ENCODE data around the gene GREB1L.

Gene GREB1L

GRCh38 chr18:21331065-21331464 lies 89.0 kb downstream of the GREB1L start:
- Histone ChIP-seq H3K9ac (ENCODE audit: low read length) (no peak overlapping the region), H3K4me1 (ENCODE audit: control insufficient read depth, insufficient read depth, low read length) (peaks cover 25% of the 10 kb centered on the region), H3K36me3 (ENCODE audit: control insufficient read depth, insufficient read depth, low read length, severe bottlenecking) (no peaks in the 10 kb centered on the region), H3K27me3 (replicated peaks; ENCODE audit: control insufficient read depth, insufficient read depth, low read length) (no peaks in the 10 kb centered on the region), H3K9me3 (ENCODE audit: control insufficient read depth, low read length) (no peaks in the 10 kb centered on the region), H3K4me3 (ENCODE audit: low read length) (peak overlapping the region; percentile 38)
- DNase-seq (ENCODE audit: low read depth), result no peak

- H3K4me3 ChIP-seq (ENCODE audit: low read length), result no peak overlapping the region
- no peak overlapping the region for H3K9ac ChIP-seq (ENCODE audit: low read length)
- peaks cover 10% of the 10 kb centered on the region for H3K4me1 ChIP-seq (ENCODE audit: control insufficient read depth, insufficient read depth, low read length)
- DNase-seq (ENCODE audit: low read depth), result peak; percentile 38
- H3K36me3 ChIP-seq (ENCODE audit: control insufficient read depth, insufficient read depth, low read length, severe bottlenecking), result no peaks in the 10 kb centered on the region
- no peaks in the 10 kb centered on the region for H3K27me3 ChIP-seq (replicated peaks; ENCODE audit: control insufficient read depth, insufficient read depth, low read length)
- no peaks in the 10 kb centered on the region for H3K9me3 ChIP-seq (ENCODE audit: control insufficient read depth, low read length)
Measured at GRCh38 chr18:21335927-21336488, 94.0 kb downstream of the GREB1L start.

- Histone ChIP-seq H3K4me3 (ENCODE audit: low read length) (no peak overlapping the region), H3K36me3 (ENCODE audit: control insufficient read depth, insufficient read depth, low read length, severe bottlenecking) (no peaks in the 10 kb centered on the region), H3K9ac (ENCODE audit: low read length) (no peak overlapping the region), H3K9me3 (ENCODE audit: control insufficient read depth, low read length) (no peaks in the 10 kb centered on the region), H3K4me1 (ENCODE audit: control insufficient read depth, insufficient read depth, low read length) (peaks cover 4% of the 10 kb centered on the region), H3K27me3 (replicated peaks; ENCODE audit: control insufficient read depth, insufficient read depth, low read length) (no peaks in the 10 kb centered on the region)
- DNase-seq (ENCODE audit: low read depth), result peak; percentile 43
Measured at GRCh38 chr18:21336846-21337245, 94.8 kb downstream of the GREB1L start.

GRCh38 chr18:21341141-21341540 lies 99.1 kb downstream of the GREB1L start:
- peak; percentile 33 for DNase-seq (ENCODE audit: low read depth)
- Histone ChIP-seq H3K4me1 (ENCODE audit: control insufficient read depth, insufficient read depth, low read length) (peaks cover 4% of the 10 kb centered on the region), H3K36me3 (ENCODE audit: control insufficient read depth, insufficient read depth, low read length, severe bottlenecking) (no peaks in the 10 kb centered on the region), H3K9me3 (ENCODE audit: control insufficient read depth, low read length) (no peaks in the 10 kb centered on the region), H3K9ac (ENCODE audit: low read length) (no peak overlapping the region), H3K4me3 (ENCODE audit: low read length) (no peak overlapping the region), H3K27me3 (replicated peaks; ENCODE audit: control insufficient read depth, insufficient read depth, low read length) (no peaks in the 10 kb centered on the region)

- H3K27me3 ChIP-seq (replicated peaks; ENCODE audit: control insufficient read depth, insufficient read depth, low read length), result no peaks in the 10 kb centered on the region
- H3K36me3 ChIP-seq (ENCODE audit: control insufficient read depth, insufficient read depth, low read length, severe bottlenecking), result no peaks in the 10 kb centered on the region
- DNase-seq (ENCODE audit: low read depth), result no peak
- no peaks in the 10 kb centered on the region for H3K4me1 ChIP-seq (ENCODE audit: control insufficient read depth, insufficient read depth, low read length)
- no peak overlapping the region for H3K9ac ChIP-seq (ENCODE audit: low read length)
- H3K9me3 ChIP-seq (ENCODE audit: control insufficient read depth, low read length), result no peaks in the 10 kb centered on the region
- H3K4me3 ChIP-seq (ENCODE audit: low read length), result no peak overlapping the region
Measured at GRCh38 chr18:21342372-21342771, 100.3 kb downstream of the GREB1L start.

- Histone ChIP-seq H3K4me3 (ENCODE audit: low read length) (no peak overlapping the region), H3K36me3 (ENCODE audit: control insufficient read depth, insufficient read depth, low read length, severe bottlenecking) (no peaks in the 10 kb centered on the region), H3K27me3 (replicated peaks; ENCODE audit: control insufficient read depth, insufficient read depth, low read length) (no peaks in the 10 kb centered on the region), H3K9me3 (ENCODE audit: control insufficient read depth, low read length) (no peaks in the 10 kb centered on the region), H3K9ac (ENCODE audit: low read length) (no peak overlapping the region), H3K4me1 (ENCODE audit: control insufficient read depth, insufficient read depth, low read length) (no peaks in the 10 kb centered on the region)
- no peak for DNase-seq (ENCODE audit: low read depth)
Measured at GRCh38 chr18:21344860-21345259, 102.8 kb downstream of the GREB1L start.

GRCh38 chr18:21345840-21346239 lies 103.8 kb downstream of the GREB1L start:
- DNase-seq (ENCODE audit: low read depth), result no peak
- Histone ChIP-seq H3K27me3 (replicated peaks; ENCODE audit: control insufficient read depth, insufficient read depth, low read length) (no peaks in the 10 kb centered on the region), H3K9ac (ENCODE audit: low read length) (no peak overlapping the region), H3K9me3 (ENCODE audit: control insufficient read depth, low read length) (no peaks in the 10 kb centered on the region), H3K4me1 (ENCODE audit: control insufficient read depth, insufficient read depth, low read length) (no peaks in the 10 kb centered on the region), H3K36me3 (ENCODE audit: control insufficient read depth, insufficient read depth, low read length, severe bottlenecking) (no peaks in the 10 kb centered on the region), H3K4me3 (ENCODE audit: low read length) (no peak overlapping the region)

GRCh38 chr18:21359746-21360145 lies 117.7 kb downstream of the GREB1L start:
- peak; percentile 67 for DNase-seq (ENCODE audit: low read depth)
- Histone ChIP-seq H3K9ac (ENCODE audit: low read length) (no peak overlapping the region), H3K9me3 (ENCODE audit: control insufficient read depth, low read length) (no peaks in the 10 kb centered on the region), H3K36me3 (ENCODE audit: control insufficient read depth, insufficient read depth, low read length, severe bottlenecking) (no peaks in the 10 kb centered on the region), H3K4me1 (ENCODE audit: control insufficient read depth, insufficient read depth, low read length) (peaks cover 40% of the 10 kb centered on the region), H3K27me3 (replicated peaks; ENCODE audit: control insufficient read depth, insufficient read depth, low read length) (no peaks in the 10 kb centered on the region), H3K4me3 (ENCODE audit: low read length) (no peak overlapping the region)

- Histone ChIP-seq H3K36me3 (ENCODE audit: control insufficient read depth, insufficient read depth, low read length, severe bottlenecking) (no peaks in the 10 kb centered on the region), H3K9me3 (ENCODE audit: control insufficient read depth, low read length) (no peaks in the 10 kb centered on the region), H3K9ac (ENCODE audit: low read length) (peak overlapping the region; percentile 65), H3K27me3 (replicated peaks; ENCODE audit: control insufficient read depth, insufficient read depth, low read length) (no peaks in the 10 kb centered on the region), H3K4me1 (ENCODE audit: control insufficient read depth, insufficient read depth, low read length) (peaks cover 40% of the 10 kb centered on the region), H3K4me3 (ENCODE audit: low read length) (peak overlapping the region; percentile 42)
- peak; percentile 47 for DNase-seq (ENCODE audit: low read depth)
Measured at GRCh38 chr18:21361307-21361880, 119.4 kb downstream of the GREB1L start.

GRCh38 chr18:21362831-21363230 lies 120.8 kb downstream of the GREB1L start:
- peak overlapping the region; percentile 62 for H3K4me3 ChIP-seq (ENCODE audit: low read length)
- no peaks in the 10 kb centered on the region for H3K36me3 ChIP-seq (ENCODE audit: control insufficient read depth, insufficient read depth, low read length, severe bottlenecking)
- DNase-seq (ENCODE audit: low read depth), result peak; percentile 28
- peaks cover 40% of the 10 kb centered on the region for H3K4me1 ChIP-seq (ENCODE audit: control insufficient read depth, insufficient read depth, low read length)
- peak overlapping the region; percentile 13 for H3K9ac ChIP-seq (ENCODE audit: low read length)
- H3K9me3 ChIP-seq (ENCODE audit: control insufficient read depth, low read length), result no peaks in the 10 kb centered on the region
- H3K27me3 ChIP-seq (replicated peaks; ENCODE audit: control insufficient read depth, insufficient read depth, low read length), result no peaks in the 10 kb centered on the region

GRCh38 chr18:21363348-21363747 lies 121.3 kb downstream of the GREB1L start:
- Histone ChIP-seq H3K36me3 (ENCODE audit: control insufficient read depth, insufficient read depth, low read length, severe bottlenecking) (no peaks in the 10 kb centered on the region), H3K27me3 (replicated peaks; ENCODE audit: control insufficient read depth, insufficient read depth, low read length) (no peaks in the 10 kb centered on the region), H3K9ac (ENCODE audit: low read length) (peak overlapping the region; percentile 25), H3K4me1 (ENCODE audit: control insufficient read depth, insufficient read depth, low read length) (peaks cover 43% of the 10 kb centered on the region), H3K9me3 (ENCODE audit: control insufficient read depth, low read length) (no peaks in the 10 kb centered on the region), H3K4me3 (ENCODE audit: low read length) (peak overlapping the region; percentile 67)
- no peak for DNase-seq (ENCODE audit: low read depth)

- Histone ChIP-seq H3K27me3 (replicated peaks; ENCODE audit: control insufficient read depth, insufficient read depth, low read length) (no peaks in the 10 kb centered on the region), H3K4me3 (ENCODE audit: low read length) (peak overlapping the region; percentile 48), H3K9me3 (ENCODE audit: control insufficient read depth, low read length) (no peaks in the 10 kb centered on the region), H3K36me3 (ENCODE audit: control insufficient read depth, insufficient read depth, low read length, severe bottlenecking) (no peaks in the 10 kb centered on the region), H3K9ac (ENCODE audit: low read length) (no peak overlapping the region), H3K4me1 (ENCODE audit: control insufficient read depth, insufficient read depth, low read length) (peaks cover 52% of the 10 kb centered on the region)
- DNase-seq (ENCODE audit: low read depth), result no peak
Measured at GRCh38 chr18:21364471-21364870, 122.4 kb downstream of the GREB1L start.
